Measurements from ENCODE around the gene HIF1A.

The HIF1A gene

DNA sequence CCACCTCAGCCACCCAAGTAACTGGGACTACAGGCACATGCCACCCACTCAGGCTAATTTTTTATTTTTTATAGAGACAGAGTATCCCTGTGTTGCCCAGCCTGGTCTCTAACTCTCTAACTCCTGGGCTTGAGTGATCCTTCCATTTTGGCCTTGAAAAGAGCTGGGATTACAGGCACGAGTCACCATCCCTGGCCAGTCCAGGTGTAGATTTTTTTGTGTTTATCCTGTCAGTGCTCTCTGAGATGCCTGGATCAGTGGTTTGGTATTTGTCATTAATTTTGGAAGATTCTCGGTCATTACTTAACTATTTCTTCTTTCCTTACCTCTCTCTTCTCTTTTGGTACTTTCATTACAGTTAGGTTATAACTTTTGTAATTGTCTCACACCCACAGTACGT lies 5.3 kb upstream of the HIF1A start:
- TF ChIP-seq, protein P1, sequence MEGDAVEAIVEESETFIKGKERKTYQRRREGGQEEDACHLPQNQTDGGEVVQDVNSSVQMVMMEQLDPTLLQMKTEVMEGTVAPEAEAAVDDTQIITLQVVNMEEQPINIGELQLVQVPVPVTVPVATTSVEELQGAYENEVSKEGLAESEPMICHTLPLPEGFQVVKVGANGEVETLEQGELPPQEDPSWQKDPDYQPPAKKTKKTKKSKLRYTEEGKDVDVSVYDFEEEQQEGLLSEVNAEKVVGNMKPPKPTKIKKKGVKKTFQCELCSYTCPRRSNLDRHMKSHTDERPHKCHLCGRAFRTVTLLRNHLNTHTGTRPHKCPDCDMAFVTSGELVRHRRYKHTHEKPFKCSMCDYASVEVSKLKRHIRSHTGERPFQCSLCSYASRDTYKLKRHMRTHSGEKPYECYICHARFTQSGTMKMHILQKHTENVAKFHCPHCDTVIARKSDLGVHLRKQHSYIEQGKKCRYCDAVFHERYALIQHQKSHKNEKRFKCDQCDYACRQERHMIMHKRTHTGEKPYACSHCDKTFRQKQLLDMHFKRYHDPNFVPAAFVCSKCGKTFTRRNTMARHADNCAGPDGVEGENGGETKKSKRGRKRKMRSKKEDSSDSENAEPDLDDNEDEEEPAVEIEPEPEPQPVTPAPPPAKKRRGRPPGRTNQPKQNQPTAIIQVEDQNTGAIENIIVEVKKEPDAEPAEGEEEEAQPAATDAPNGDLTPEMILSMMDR (IDR thresholded peaks at IDR 0.05; ENCODE audit: extremely low read depth, missing control alignments) = no peak
- DNase-seq (ENCODE audit: low spot score) = no peak

DNA sequence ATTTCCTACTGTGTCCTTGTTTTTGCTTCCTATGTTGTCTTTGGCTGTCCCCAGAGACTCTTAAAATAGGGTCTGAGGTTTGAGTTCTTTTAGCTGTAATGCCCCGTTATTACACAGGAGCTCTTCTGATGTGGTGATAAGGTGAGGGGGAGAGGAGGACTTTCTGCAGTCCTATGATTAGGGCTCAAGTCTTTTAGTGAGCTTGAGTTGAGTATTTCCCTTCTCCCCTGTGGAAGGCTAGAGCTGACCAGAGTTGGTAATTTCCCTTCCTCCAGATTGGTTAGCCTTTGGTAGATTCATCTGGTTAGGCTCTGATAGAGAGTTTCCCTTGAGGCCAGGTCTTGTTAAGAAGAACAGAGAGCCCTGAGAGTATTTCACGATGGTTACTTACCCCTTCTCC lies 4.3 kb upstream of the HIF1A start:
- DNase-seq (ENCODE audit: low spot score) = no peak
- TF ChIP-seq, protein P1 (IDR thresholded peaks at IDR 0.05; ENCODE audit: extremely low read depth, missing control alignments) = no peak

DNA sequence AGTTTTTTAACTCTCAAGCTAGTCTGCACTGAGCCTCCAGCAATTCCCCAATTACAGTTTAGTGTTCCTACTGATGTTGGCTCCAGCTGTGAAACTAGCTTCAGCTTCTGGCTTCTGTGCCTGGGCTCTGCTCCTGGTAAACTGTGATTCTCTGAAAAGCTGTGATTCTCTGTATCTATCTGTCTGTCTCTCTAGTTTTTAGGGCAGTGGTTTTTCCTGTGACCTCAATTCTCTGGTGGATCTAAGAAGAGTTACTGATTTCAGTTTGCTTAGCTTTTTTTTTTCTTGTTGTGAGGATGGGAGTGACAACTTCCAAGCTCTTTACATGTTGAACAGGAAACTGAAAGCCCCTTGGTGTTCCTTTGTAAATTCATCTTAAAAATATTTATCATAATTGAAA lies 3.8 kb upstream of the HIF1A start:
- no peak for DNase-seq (ENCODE audit: low spot score)
- TF ChIP-seq, protein P1 (IDR thresholded peaks at IDR 0.05; ENCODE audit: extremely low read depth, missing control alignments) = no peak

DNA sequence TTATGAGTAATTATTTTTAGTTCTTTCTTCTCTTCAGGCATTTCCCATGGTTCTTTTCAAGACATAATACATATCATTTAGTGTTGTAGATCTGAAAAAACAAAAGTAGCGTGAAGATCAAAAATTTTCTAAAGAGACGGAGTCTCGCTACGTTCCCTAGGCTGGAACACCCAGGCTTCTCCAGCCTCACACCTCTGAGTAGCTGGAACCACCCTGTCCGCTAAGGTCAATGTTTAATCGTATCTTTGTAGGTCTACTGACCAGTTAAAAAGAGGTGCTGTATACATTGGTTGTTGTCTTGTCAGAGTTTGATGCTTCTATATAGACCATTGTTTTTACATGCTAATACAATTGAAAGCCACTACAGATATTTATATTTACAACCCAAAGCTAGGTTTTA lies 1.3 kb upstream of the HIF1A start:
- TF ChIP-seq, protein P1 (IDR thresholded peaks at IDR 0.05; ENCODE audit: extremely low read depth, missing control alignments) = no peak
- DNase-seq (ENCODE audit: low spot score) = no peak

DNA sequence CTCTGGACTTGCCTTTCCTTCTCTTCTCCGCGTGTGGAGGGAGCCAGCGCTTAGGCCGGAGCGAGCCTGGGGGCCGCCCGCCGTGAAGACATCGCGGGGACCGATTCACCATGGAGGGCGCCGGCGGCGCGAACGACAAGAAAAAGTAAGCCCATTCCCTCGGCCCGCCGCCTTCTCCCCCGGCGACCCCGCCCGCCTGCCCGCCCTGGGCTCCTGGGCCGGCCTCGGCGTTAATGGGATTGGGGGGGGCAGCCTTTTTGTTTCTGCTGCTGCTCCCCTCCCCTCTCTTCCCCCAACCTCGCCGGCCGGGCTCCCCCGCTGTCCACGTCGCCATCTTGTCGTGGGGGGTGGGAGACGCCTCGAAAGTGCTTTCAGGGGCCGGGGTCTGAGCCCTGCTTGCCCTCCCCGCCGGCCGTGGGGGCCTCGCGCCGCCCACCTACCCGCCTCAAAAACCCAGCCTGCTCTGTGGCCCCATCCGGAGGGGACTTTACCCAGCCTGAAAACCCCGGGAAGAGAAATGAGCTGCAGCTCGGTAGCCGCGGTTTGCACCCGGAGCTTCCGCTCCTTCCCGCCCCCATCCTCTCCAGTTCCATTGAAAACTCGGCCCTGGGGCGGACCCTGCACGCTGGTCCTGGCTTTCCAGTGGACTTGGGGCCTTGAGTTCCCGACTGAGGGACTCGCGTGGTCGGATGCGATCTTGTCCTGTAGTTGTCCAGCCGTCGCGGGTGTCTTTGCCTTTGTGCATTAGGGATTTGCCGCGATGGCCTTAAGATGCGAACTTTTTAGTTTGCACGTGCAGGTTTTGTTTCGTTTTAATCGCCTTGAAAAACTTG lies 598 bp downstream of the HIF1A start:
- DNase-seq (ENCODE audit: low spot score) = peak; percentile 46
- TF ChIP-seq, protein P1 (IDR thresholded peaks at IDR 0.05; ENCODE audit: extremely low read depth, missing control alignments) = no peak

DNA sequence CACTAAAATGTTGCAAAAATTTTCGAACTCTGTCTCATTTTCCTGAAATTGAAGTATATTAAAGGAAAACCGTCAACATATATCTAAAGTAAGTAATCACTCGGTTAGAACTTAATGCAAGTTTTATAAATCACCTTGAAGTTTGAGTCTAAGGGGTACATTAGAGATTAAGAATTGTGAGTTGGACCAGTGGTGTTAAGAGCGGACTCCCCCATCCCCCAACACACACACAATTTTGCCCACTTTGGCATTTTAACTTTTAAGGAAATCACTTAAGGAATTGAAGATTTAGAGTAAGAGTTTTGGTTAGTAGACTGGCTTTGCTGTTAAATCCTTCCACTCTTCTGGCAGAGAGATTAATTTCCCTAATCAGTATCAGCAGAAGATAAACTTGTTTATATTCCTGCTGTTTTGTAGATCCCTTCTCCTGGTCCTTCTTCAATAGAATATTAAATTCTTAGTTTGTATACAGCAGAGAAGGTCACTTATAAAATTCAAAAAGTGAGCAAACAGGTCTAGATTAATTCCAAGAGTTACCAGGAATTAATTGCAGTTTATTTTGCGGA lies 1.5 kb downstream of the HIF1A start:
- TF ChIP-seq, protein P1 (IDR thresholded peaks at IDR 0.05; ENCODE audit: extremely low read depth, missing control alignments) = no peak
- no peak for DNase-seq (ENCODE audit: low spot score)

DNA sequence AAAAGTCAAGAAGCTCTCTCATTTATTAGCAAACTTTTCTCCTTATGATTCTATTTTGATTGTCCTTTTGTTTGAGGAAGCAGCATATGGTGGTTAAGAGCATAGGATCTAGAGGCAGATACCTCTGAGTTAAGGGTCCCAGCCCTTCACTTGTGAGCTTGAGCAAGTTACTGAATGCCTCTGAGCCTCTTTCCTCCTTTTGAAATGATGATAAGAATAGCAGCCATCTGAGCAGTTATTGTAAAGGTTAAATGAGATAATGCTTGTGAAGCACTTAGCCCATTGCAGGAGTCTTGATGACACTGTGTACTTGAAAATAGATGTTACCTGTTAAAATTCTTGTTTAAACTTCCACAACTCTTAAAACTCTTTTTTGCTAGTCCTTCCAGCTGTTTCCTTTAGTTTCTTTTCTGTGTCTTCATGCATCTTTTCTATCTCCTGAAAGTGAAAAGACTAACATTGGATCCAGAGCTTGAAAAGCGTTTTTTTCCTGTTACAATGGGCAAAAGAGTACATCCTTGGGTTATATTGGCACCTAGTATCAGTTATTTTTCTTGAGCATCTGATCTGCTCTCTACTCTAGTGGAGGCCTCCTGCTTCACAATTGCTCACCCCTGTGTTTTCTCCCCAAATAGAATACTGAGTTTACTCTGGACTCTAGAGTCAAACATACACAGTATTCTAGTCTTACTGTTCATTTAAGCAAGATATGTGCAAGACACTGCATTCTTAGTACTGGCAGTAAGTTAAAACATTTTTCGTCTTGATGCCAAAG lies 3.1 kb downstream of the HIF1A start:
- DNase-seq (ENCODE audit: low spot score) = no peak
- TF ChIP-seq, protein P1 (IDR thresholded peaks at IDR 0.05; ENCODE audit: extremely low read depth, missing control alignments) = no peak
